ENCODE data around the gene TCP1. TPM values are rescaled to one million over a fixed set of nuclear protein-coding genes. Genes with fewer than 3 reads are reported as not detected.
A peak's percentile ranks its signal among the peaks of the same experiment; 100 is the strongest.

The TCP1 gene
- total and polyA plus RNA-seq, 2 of the 13 experiments (the other 11 are each of a cell fraction or from before 2014, with no cell fraction given), result 116 to 553 TPM

GRCh38 chr6:159788753-159789376 is 537 bp downstream of the TCP1 start (continued):
- TF ChIP-seq KIAA2018 (CRISPR knock-in tag; IDR thresholded peaks at IDR 0.05; ENCODE audit: borderline replicate concordance) (no peak), ZNF660 (CRISPR knock-in tag; IDR thresholded peaks at IDR 0.05; ENCODE audit: borderline replicate concordance, low read depth) (peak; percentile 56; the same call in 1 of the 2 replicates), BORCS8-MEF2B (CRISPR knock-in tag; IDR thresholded peaks at IDR 0.05) (no peak), LBX2 (CRISPR knock-in tag; IDR thresholded peaks at IDR 0.05; ENCODE audit: borderline replicate concordance) (no peak), ATF7 (IDR thresholded peaks at IDR 0.05) (no peak), ATF7 (CRISPR knock-in tag; IDR thresholded peaks at IDR 0.05) (no peak; the same call in 1 of the 2 replicates), SYNCRIP (IDR thresholded peaks at IDR 0.05; ENCODE audit: insufficient read depth, low read depth, low read length) (no peak), SP4 (CRISPR knock-in tag; IDR thresholded peaks at IDR 0.05) (no peak), CSRNP2 (CRISPR knock-in tag; conservative IDR thresholded peaks at IDR 0.05; ENCODE audit: low read depth) (no peak), GFI1 (CRISPR knock-in tag; IDR thresholded peaks at IDR 0.05; ENCODE audit: borderline replicate concordance) (no peak), KLF12 (CRISPR knock-in tag; IDR thresholded peaks at IDR 0.05; ENCODE audit: borderline replicate concordance) (no peak), ZNF558 (CRISPR knock-in tag; IDR thresholded peaks at IDR 0.05; ENCODE audit: borderline replicate concordance) (0 out of 2 replicates have a peak, but pooled peaks have one; percentile 90), ZNF703 (CRISPR knock-in tag; IDR thresholded peaks at IDR 0.05; ENCODE audit: borderline replicate concordance) (no peak), PATZ1 (CRISPR knock-in tag; IDR thresholded peaks at IDR 0.05) (no peak)

Measured in HepG2 (cell line).